ENCODE results near the gene FNDC3A.
A peak's percentile ranks its signal among the peaks of the same experiment; 100 is the strongest.

FNDC3A gene

DNA sequence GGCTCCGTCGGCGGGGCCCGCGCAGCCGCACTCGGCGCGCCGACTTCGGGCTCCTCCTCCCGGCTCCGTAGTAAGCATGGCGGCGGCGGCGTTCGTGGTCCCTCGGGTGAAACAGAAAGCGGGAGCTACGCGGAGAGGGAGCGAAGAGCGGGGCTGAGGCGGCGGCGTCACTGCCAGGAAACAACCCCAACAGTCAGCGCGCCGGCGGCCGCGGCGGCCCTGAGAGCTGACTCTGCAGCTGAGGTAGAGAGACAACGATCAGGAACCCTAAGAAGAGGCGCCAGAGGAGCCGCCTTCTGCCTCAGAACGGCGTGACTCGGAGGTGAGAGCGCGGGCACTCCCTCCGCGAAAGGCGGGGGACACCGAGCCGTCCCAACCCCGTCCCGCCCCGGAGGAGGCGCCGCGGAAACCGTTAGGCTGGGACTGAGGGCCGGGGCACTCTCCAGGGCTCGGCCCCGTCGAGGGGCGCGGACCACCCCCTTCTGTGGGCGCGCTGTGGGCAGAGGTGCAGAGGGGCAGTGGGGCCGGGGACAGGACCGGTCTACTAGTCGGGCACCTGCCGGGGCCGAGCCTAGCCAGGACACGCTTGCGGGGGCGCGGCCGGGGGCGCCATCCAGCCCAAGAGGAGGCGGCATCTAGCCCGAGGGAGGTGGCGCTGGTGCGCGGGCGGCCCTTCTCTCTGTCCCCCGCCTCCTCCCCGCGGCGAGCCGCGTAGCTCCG lies at the start of gene FNDC3A:
Gene FNDC3A, plus strand, starts transcription at position 57 of the 720 bp plus-strand sequence. CDS start 30,279 bp downstream, outside the sequence.
- Histone ChIP-seq H3K27ac (ENCODE audit: low read depth in 2 of 2, low read length in 2 of 2) (peak within 1 kb of the TSS; percentile 97), H3K4me1 (ENCODE audit: control insufficient read depth in 2 of 2, insufficient read depth in 2 of 2, low read length in 2 of 2) (peaks cover 3 to 9% of the 10 kb centered on the region in 2 donors), H3K36me3 (ENCODE audit: control insufficient read depth in 2 of 2, insufficient read depth in 2 of 2, low read length in 2 of 2) (no peaks in the 10 kb centered on the region), H3K9ac (ENCODE audit: low read depth in 1 of 2, low read length in 2 of 2) (peak within 1 kb of the TSS; percentile 94 to 97), H3K4me3 (ENCODE audit: low read length in 2 of 2) (peak within 1 kb of the TSS; percentile 83 to 91), H3K9me3 (ENCODE audit: control insufficient read depth in 2 of 2, low read length in 2 of 2) (peaks cover 0 to 2% of the 10 kb centered on the region in 2 donors), H3K27me3 (ENCODE audit: control insufficient read depth in 2 of 2, insufficient read depth in 2 of 2, low read length in 2 of 2) (no peaks in the 10 kb centered on the region)

GRCh38 chr13:48928757-48929430 lies 46.8 kb upstream of the FNDC3A start:
- no peak overlapping the region for H3K9ac ChIP-seq (ENCODE audit: low read depth in 1 of 2, low read length in 2 of 2)
- no peak overlapping the region for H3K27ac ChIP-seq (ENCODE audit: low read depth in 2 of 2, low read length in 2 of 2)
- no peaks in the 10 kb centered on the region for H3K36me3 ChIP-seq (ENCODE audit: control insufficient read depth in 2 of 2, insufficient read depth in 2 of 2, low read length in 2 of 2)
- no peaks in the 10 kb centered on the region for H3K4me1 ChIP-seq (ENCODE audit: control insufficient read depth in 2 of 2, insufficient read depth in 2 of 2, low read length in 2 of 2)
- H3K9me3 ChIP-seq (ENCODE audit: control insufficient read depth in 2 of 2, low read length in 2 of 2) = no peaks in the 10 kb centered on the region
- H3K27me3 ChIP-seq (ENCODE audit: control insufficient read depth in 2 of 2, insufficient read depth in 2 of 2, low read length in 2 of 2) = no peaks in the 10 kb centered on the region
- no peak overlapping the region for H3K4me3 ChIP-seq (ENCODE audit: low read length in 2 of 2)

GRCh38 chr13:48930918-48931317 lies 44.8 kb upstream of the FNDC3A start:
- Histone ChIP-seq H3K27ac (ENCODE audit: low read depth in 2 of 2, low read length in 2 of 2) (no peak overlapping the region), H3K9ac (ENCODE audit: low read depth in 1 of 2, low read length in 2 of 2) (no peak overlapping the region), H3K9me3 (ENCODE audit: control insufficient read depth in 2 of 2, low read length in 2 of 2) (no peaks in the 10 kb centered on the region), H3K36me3 (ENCODE audit: control insufficient read depth in 2 of 2, insufficient read depth in 2 of 2, low read length in 2 of 2) (no peaks in the 10 kb centered on the region), H3K4me1 (ENCODE audit: control insufficient read depth in 2 of 2, insufficient read depth in 2 of 2, low read length in 2 of 2) (no peaks in the 10 kb centered on the region), H3K4me3 (ENCODE audit: low read length in 2 of 2) (no peak overlapping the region), H3K27me3 (ENCODE audit: control insufficient read depth in 2 of 2, insufficient read depth in 2 of 2, low read length in 2 of 2) (no peaks in the 10 kb centered on the region)

DNA sequence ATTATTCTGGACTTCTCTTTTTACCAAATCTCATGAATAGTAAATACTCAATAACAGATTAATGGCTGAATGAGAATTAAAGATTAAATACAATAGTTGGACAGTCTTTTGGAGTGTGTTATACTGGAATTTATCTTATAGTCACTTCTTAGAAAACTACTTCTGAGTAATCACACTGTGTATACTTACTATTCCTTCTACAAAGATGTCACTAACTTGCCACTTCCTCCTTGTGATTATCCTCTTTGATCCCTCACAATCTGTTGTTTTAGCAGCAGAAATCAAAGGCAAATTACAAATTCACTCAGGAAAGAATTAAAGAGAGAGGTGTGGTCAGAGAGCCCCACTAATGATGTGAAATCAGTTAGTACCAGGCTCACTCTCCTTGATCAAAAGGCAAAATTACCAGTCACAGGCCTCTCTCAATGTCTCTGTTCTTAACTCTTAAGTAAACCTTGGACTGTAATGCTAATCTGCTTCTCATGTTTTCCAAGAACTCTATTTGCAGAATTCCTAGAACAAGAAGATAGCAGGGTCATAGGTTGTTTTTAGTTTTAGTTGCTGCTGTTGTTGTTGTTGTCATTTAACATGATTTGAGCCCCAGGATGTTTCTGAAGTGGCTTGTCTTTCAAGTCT lies 37.3 kb upstream of the FNDC3A start:
- Histone ChIP-seq H3K4me3 (ENCODE audit: low read length in 2 of 2) (no peak overlapping the region), H3K9ac (ENCODE audit: low read depth in 1 of 2, low read length in 2 of 2) (no peak overlapping the region), H3K27me3 (ENCODE audit: control insufficient read depth in 2 of 2, insufficient read depth in 2 of 2, low read length in 2 of 2) (no peaks in the 10 kb centered on the region), H3K9me3 (ENCODE audit: control insufficient read depth in 2 of 2, low read length in 2 of 2) (no peaks in the 10 kb centered on the region), H3K4me1 (ENCODE audit: control insufficient read depth in 2 of 2, insufficient read depth in 2 of 2, low read length in 2 of 2) (no peaks in the 10 kb centered on the region), H3K27ac (ENCODE audit: low read depth in 2 of 2, low read length in 2 of 2) (no peak overlapping the region), H3K36me3 (ENCODE audit: control insufficient read depth in 2 of 2, insufficient read depth in 2 of 2, low read length in 2 of 2) (no peaks in the 10 kb centered on the region)

DNA sequence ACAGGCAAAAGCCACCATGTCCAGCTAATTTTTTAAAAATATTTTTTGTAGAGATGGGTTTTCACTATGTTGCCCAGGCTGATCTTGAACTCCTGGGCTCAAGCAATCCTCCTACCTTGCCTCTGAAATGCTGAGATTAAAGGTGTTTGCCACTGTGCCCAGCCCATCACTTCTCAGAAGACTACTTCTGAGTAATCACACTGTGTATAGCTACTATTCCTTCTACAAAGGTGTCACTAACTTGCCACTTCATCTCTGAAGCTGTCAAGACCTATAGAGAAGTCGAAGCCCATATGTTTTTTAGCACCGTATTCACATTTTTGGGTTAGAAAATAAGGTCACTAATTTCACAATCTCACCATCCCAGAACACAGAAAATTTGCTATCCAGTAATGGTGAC lies 36.0 kb upstream of the FNDC3A start:
- Histone ChIP-seq H3K36me3 (ENCODE audit: control insufficient read depth in 2 of 2, insufficient read depth in 2 of 2, low read length in 2 of 2) (no peaks in the 10 kb centered on the region), H3K4me3 (ENCODE audit: low read length in 2 of 2) (no peak overlapping the region), H3K27ac (ENCODE audit: low read depth in 2 of 2, low read length in 2 of 2) (no peak overlapping the region), H3K27me3 (ENCODE audit: control insufficient read depth in 2 of 2, insufficient read depth in 2 of 2, low read length in 2 of 2) (no peaks in the 10 kb centered on the region), H3K9me3 (ENCODE audit: control insufficient read depth in 2 of 2, low read length in 2 of 2) (no peaks in the 10 kb centered on the region), H3K4me1 (ENCODE audit: control insufficient read depth in 2 of 2, insufficient read depth in 2 of 2, low read length in 2 of 2) (no peaks in the 10 kb centered on the region), H3K9ac (ENCODE audit: low read depth in 1 of 2, low read length in 2 of 2) (no peak overlapping the region)

DNA sequence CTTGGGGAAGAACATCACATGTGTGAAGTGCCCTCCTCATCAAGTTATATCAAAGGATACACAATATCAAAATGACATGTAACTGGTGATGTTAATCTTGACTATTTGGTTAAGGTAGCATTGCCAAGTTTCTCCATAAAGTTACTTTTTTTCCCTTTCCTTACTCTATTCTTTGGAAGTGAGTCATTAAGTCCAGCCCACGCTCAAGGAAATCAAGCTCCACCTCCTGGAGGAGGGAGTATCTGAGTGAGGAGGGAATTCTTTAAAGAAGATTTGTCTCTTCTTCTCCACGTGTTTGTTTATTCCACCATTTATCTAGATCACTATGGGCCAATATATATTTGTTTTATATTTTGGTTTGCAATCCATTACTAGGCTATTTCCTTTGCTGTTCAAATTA lies 33.6 kb upstream of the FNDC3A start:
- no peak overlapping the region for H3K9ac ChIP-seq (ENCODE audit: low read depth in 1 of 2, low read length in 2 of 2)
- H3K9me3 ChIP-seq (ENCODE audit: control insufficient read depth in 2 of 2, low read length in 2 of 2) = no peaks in the 10 kb centered on the region
- H3K4me3 ChIP-seq (ENCODE audit: low read length in 2 of 2) = no peak overlapping the region
- H3K27ac ChIP-seq (ENCODE audit: low read depth in 2 of 2, low read length in 2 of 2) = no peak overlapping the region
- H3K4me1 ChIP-seq (ENCODE audit: control insufficient read depth in 2 of 2, insufficient read depth in 2 of 2, low read length in 2 of 2) = peaks cover 0 to 4% of the 10 kb centered on the region in 2 donors
- no peaks in the 10 kb centered on the region for H3K27me3 ChIP-seq (ENCODE audit: control insufficient read depth in 2 of 2, insufficient read depth in 2 of 2, low read length in 2 of 2)
- H3K36me3 ChIP-seq (ENCODE audit: control insufficient read depth in 2 of 2, insufficient read depth in 2 of 2, low read length in 2 of 2) = no peaks in the 10 kb centered on the region

DNA sequence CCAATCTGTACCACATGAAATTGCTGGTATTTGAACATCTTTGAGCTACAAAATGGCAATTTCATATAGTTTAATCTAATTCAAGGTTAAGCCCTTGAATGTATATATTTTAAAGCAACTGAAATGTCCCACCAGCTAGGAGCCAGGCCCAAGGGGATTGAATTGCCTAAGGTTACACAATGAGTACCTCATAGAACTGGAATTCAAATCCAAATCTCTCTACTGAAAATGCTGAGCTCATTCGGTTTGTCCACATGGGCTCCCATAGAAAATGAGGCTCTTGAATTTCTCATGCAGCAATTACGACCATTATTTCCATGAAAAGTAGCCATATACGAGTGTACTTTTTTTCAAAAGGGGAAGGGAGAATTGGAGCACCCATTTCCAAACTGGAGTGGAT lies 31.5 kb upstream of the FNDC3A start:
- H3K27ac ChIP-seq (ENCODE audit: low read depth in 2 of 2, low read length in 2 of 2) = no peak overlapping the region

DNA sequence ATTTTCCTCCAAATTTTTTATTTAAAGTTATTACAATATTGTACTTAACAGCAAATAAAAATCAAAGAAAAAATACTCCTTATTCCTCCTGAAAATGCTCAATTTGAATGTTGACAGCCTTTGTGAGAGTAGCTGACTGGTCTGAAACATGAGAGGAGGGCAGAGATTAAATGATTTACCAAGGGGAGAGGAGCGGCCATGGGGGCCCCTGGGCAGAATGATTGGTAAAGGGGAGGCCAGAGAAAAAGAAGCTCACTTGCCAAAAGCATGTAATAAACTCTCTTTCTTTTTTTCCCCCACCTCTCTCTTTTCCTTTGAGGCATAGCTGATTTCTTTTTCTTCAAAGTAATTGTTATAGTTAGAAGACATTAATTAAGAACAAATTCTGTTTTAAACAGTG lies 30.1 kb upstream of the FNDC3A start:
- Histone ChIP-seq H3K4me1 (ENCODE audit: control insufficient read depth in 2 of 2, insufficient read depth in 2 of 2, low read length in 2 of 2) (peaks cover 0 to 4% of the 10 kb centered on the region in 2 donors), H3K4me3 (ENCODE audit: low read length in 2 of 2) (no peak overlapping the region), H3K27ac (ENCODE audit: low read depth in 2 of 2, low read length in 2 of 2) (no peak overlapping the region), H3K27me3 (ENCODE audit: control insufficient read depth in 2 of 2, insufficient read depth in 2 of 2, low read length in 2 of 2) (no peaks in the 10 kb centered on the region), H3K9ac (ENCODE audit: low read depth in 1 of 2, low read length in 2 of 2) (no peak overlapping the region), H3K36me3 (ENCODE audit: control insufficient read depth in 2 of 2, insufficient read depth in 2 of 2, low read length in 2 of 2) (no peaks in the 10 kb centered on the region), H3K9me3 (ENCODE audit: control insufficient read depth in 2 of 2, low read length in 2 of 2) (no peaks in the 10 kb centered on the region)

More for the DNA sequence above, 31.5 kb upstream of the FNDC3A start:
- Histone ChIP-seq H3K4me3 (ENCODE audit: low read length in 2 of 2) (no peak overlapping the region), H3K36me3 (ENCODE audit: control insufficient read depth in 2 of 2, insufficient read depth in 2 of 2, low read length in 2 of 2) (no peaks in the 10 kb centered on the region), H3K9ac (ENCODE audit: low read depth in 1 of 2, low read length in 2 of 2) (no peak overlapping the region), H3K27me3 (ENCODE audit: control insufficient read depth in 2 of 2, insufficient read depth in 2 of 2, low read length in 2 of 2) (no peaks in the 10 kb centered on the region), H3K9me3 (ENCODE audit: control insufficient read depth in 2 of 2, low read length in 2 of 2) (no peaks in the 10 kb centered on the region), H3K4me1 (ENCODE audit: control insufficient read depth in 2 of 2, insufficient read depth in 2 of 2, low read length in 2 of 2) (peaks cover 0 to 4% of the 10 kb centered on the region in 2 donors)

GRCh38 chr13:48946163-48946562 lies 29.5 kb upstream of the FNDC3A start:
- Histone ChIP-seq H3K27me3 (ENCODE audit: control insufficient read depth in 2 of 2, insufficient read depth in 2 of 2, low read length in 2 of 2) (no peaks in the 10 kb centered on the region), H3K4me1 (ENCODE audit: control insufficient read depth in 2 of 2, insufficient read depth in 2 of 2, low read length in 2 of 2) (peaks cover 0 to 4% of the 10 kb centered on the region in 2 donors), H3K36me3 (ENCODE audit: control insufficient read depth in 2 of 2, insufficient read depth in 2 of 2, low read length in 2 of 2) (no peaks in the 10 kb centered on the region), H3K27ac (ENCODE audit: low read depth in 2 of 2, low read length in 2 of 2) (no peak overlapping the region), H3K4me3 (ENCODE audit: low read length in 2 of 2) (no peak overlapping the region), H3K9ac (ENCODE audit: low read depth in 1 of 2, low read length in 2 of 2) (no peak overlapping the region), H3K9me3 (ENCODE audit: control insufficient read depth in 2 of 2, low read length in 2 of 2) (no peaks in the 10 kb centered on the region)

Data from mucosa of rectum (tissue), 2 donors.